HCT116 (cell line): ENCODE measurements around the gene ZDHHC14. TPM values are rescaled to one million over a fixed set of nuclear protein-coding genes. Genes with fewer than 3 reads are reported as not detected.

Experiments
- ATAC-seq: fragments of 200-7000 bp; cut with Tn5 transposase; 2 replicates; pipeline ENCODE4 v1.9.1; 2020; ENCODE audit warnings: mild to moderate bottlenecking, moderate library complexity
- BruUV-seq: library from RNA; stranded (reverse); fragments of 400-500 nt; replicated peaks from 2 replicates; lab custom pipeline; 2021; lab: Mats Ljungman, UMichigan
- CTCF ChIA-PET: fragments of 300-600 bp; sonication (Branson Sonifier 250); formaldehyde crosslinking; loops from one replicate; lab custom pipeline; 2021; ENCODE audit warnings: antibody characterized with exemption; lab: Charles Lee
- POLR2A ChIA-PET: fragments of 300-600, 350-600 bp; sonication (Branson Sonifier 250); formaldehyde crosslinking; loops from one replicate; lab custom pipeline; 2021; ENCODE audit warnings: antibody characterized with exemption; lab: Charles Lee
- RAD21 ChIA-PET, 2 experiments: fragments of 300-600 bp; sonication (Branson Sonifier 250); formaldehyde crosslinking; loops; one replicate each; lab custom pipeline; 2023; ENCODE audit warnings: low total read pairs in 2 of 2; ENCODE audit not compliant: uncharacterized antibody in 2 of 2, unreplicated experiment in 2 of 2, low non-redundant PET in 1 of 2; lab: Charles Lee
- DNase-seq: peaks from one replicate; pipeline ENCODE4 v3.0.0-alpha.2; 2010; ENCODE audit warnings: low read depth, low spot score
- H2AFZ ChIP-seq: fragments of 200-600 bp; shearing (Covaris generic), sonication (generic); 2 replicates; pipeline ENCODE4 v1.6.1; 2017; ENCODE audit warnings: low read depth, mixed run types, mixed read lengths, antibody characterized with exemption, low read length; ENCODE audit not compliant: poor library complexity, severe bottlenecking
- H3K27ac ChIP-seq: 2 replicates; pipeline ENCODE4 v1.5.1; 2012; ENCODE audit warnings: low read depth, low read length
- H3K27me3 ChIP-seq: fragments of 200-600 bp; sonication (generic); 2 replicates; pipeline ENCODE4 v1.6.1; 2016; ENCODE audit warnings: mixed run types, low read length, mixed read lengths; ENCODE audit not compliant: insufficient read depth
- H3K36me3 ChIP-seq, 2 experiments: fragments of 200-500 bp in 1 of 2; fragments of 200-600 bp in 1 of 2; sonication (Bioruptor generic) in 1 of 2; sonication (generic) in 1 of 2; 2 replicates each; pipeline versions ENCODE4 v1.5.1 to v1.6.1; 2014 to 2016; ENCODE audit warnings: low read length in 2 of 2, inconsistent platforms in 1 of 2, mixed read lengths in 1 of 2, mixed run types in 1 of 2; ENCODE audit not compliant: insufficient read depth in 2 of 2, control insufficient read depth in 1 of 2
- H3K4me1 ChIP-seq, 2 experiments: fragments of 200-600 bp in 1 of 2; sonication (generic) in 1 of 2; 2 replicates each; pipeline versions ENCODE4 v1.5.1 to v1.6.1; 2012 to 2017; ENCODE audit warnings: low read length in 2 of 2, inconsistent platforms in 1 of 2, mild to moderate bottlenecking in 1 of 2, mixed read lengths in 1 of 2, mixed run types in 1 of 2, moderate library complexity in 1 of 2; ENCODE audit not compliant: insufficient read depth in 2 of 2, control insufficient read depth in 1 of 2
- H3K4me2 ChIP-seq: fragments of 200-600 bp; sonication (generic); 2 replicates; pipeline ENCODE4 v1.6.1; 2017; ENCODE audit warnings: mixed run types, low read length, mixed read lengths
- H3K4me3 ChIP-seq, 2 experiments: fragments of 200-600 bp in 1 of 2; sonication (generic) in 1 of 2; replicated peaks in 1 of 2; 2 replicates each; pipeline ENCODE4 v1.5.1; 2011 to 2016; ENCODE audit warnings: low read length in 2 of 2, control low read depth in 1 of 2, low read depth in 1 of 2, mild to moderate bottlenecking in 1 of 2, mixed read lengths in 1 of 2, mixed run types in 1 of 2
- H3K79me2 ChIP-seq: fragments of 200-600 bp; sonication (generic); 2 replicates; pipeline ENCODE4 v1.6.1; 2017; ENCODE audit warnings: mild to moderate bottlenecking, mixed run types, low read length, moderate library complexity, mixed read lengths; ENCODE audit not compliant: insufficient read depth
- H3K9ac ChIP-seq: fragments of 200-600 bp; sonication (generic); 2 replicates; pipeline ENCODE4 v1.6.1; 2016; ENCODE audit warnings: low read length, mixed read lengths
- H3K9me2 ChIP-seq: fragments of 200-600 bp; sonication (generic), shearing (Covaris generic); 2 replicates; pipeline ENCODE4 v1.6.1; 2017; ENCODE audit warnings: mixed run types, mild to moderate bottlenecking, moderate library complexity; ENCODE audit not compliant: insufficient read depth
- H3K9me3 ChIP-seq, 2 experiments: fragments of 200-500 bp in 1 of 2; fragments of 200-600 bp in 1 of 2; sonication (Bioruptor generic) in 1 of 2; sonication (generic) in 1 of 2; 2 replicates each; pipeline ENCODE4 v1.6.1; 2014 to 2017; ENCODE audit warnings: low read length in 2 of 2, mixed read lengths in 2 of 2, inconsistent platforms in 1 of 2, low read depth in 1 of 2, mild to moderate bottlenecking in 1 of 2, mixed run types in 1 of 2, moderate library complexity in 1 of 2; ENCODE audit not compliant: control insufficient read depth in 1 of 2, insufficient read depth in 1 of 2
- H4K20me1 ChIP-seq: fragments of 200-600 bp; sonication (generic), shearing (Covaris generic); 2 replicates; pipeline ENCODE4 v1.6.1; 2017; ENCODE audit warnings: mixed run types, mild to moderate bottlenecking, moderate library complexity; ENCODE audit not compliant: insufficient read depth
- ELF1 ChIP-seq: IDR thresholded peaks from 2 replicates; pipeline ENCODE4 v1.6.1; 2012; ENCODE audit warnings: low read depth, borderline replicate concordance
- JUND ChIP-seq: IDR thresholded peaks from 2 replicates; pipeline ENCODE4 v1.6.1; 2012
- MAX ChIP-seq: IDR thresholded peaks from 2 replicates; pipeline ENCODE4 v1.6.1; 2012
- SIN3A ChIP-seq: IDR thresholded peaks from 2 replicates; pipeline ENCODE4 v1.6.1; 2012; ENCODE audit warnings: low read depth
- SRF ChIP-seq: IDR thresholded peaks from 2 replicates; pipeline ENCODE4 v1.6.1; 2012; ENCODE audit warnings: low read depth
- YY1 ChIP-seq: IDR thresholded peaks from 2 replicates; pipeline ENCODE4 v1.6.1; 2011; ENCODE audit warnings: low read length, low read depth, moderate library complexity, mild to moderate bottlenecking; ENCODE audit not compliant: insufficient replicate concordance; ENCODE audit errors: extremely low read depth
- ZFX ChIP-seq: fragments of 450-650 bp; IDR thresholded peaks from 2 replicates; pipeline ENCODE4 v1.6.1; 2017
- ZNF274 ChIP-seq: fragments of 200-500 bp; sonication (Bioruptor generic); IDR thresholded peaks from 2 replicates; pipeline ENCODE4 v1.6.1; 2014; ENCODE audit warnings: mild to moderate bottlenecking, low read depth, low read length, inconsistent platforms
- intact Hi-C: fragments of 100-400 bp; cut with micrococcal nuclease; formaldehyde crosslinking; loops from 2 replicates; pipeline ENCODE4 v1.10.0; 2022
- total RNA-seq: library from RNA; stranded (reverse); gene quantifications from one replicate; pipeline ENCODE4 v1.2.1, GENCODE V29; 2021; ENCODE audit not compliant: unreplicated experiment
- TF ChIP-seq, protein P1 (sequence below): IDR thresholded peaks from 2 replicates; pipeline ENCODE4 v1.6.1; 2012; ENCODE audit warnings: low read depth

Gene ZDHHC14
- total RNA-seq, 1 experiment from 2014 or later, result 5.3 TPM

DNA sequence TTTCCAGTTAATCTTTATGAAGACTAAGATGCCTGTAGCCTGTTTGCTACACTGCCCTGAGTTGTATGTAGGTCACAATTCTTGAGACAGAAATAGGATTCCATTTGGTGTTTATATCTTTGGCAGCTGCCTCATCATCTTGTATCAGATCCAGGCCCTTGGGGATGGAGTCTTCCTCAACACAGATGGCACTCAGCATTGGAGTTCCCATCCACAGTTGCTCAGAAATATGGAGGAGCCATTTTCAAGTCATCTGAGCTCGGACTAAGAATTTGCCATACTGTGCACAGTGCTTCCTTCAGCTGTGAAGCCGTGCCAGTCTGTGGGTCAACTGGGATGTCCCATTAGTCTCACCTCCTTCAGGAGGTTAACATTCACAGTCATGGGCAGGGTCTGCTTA is 156.6 kb downstream of the ZDHHC14 start:
- ATAC-seq (no peak), DNase-seq (no peak)
- BruUV-seq, result no TSS peak
- Histone ChIP-seq H3K79me2 (no peaks in the 10 kb centered on the region), H4K20me1 (no peaks in the 10 kb centered on the region), H2AFZ (no peak overlapping the region), H3K9me2 (no peaks in the 10 kb centered on the region), H3K9ac (no peak overlapping the region), H3K4me3 (no peak overlapping the region), H3K36me3 (no peaks in the 10 kb centered on the region), H3K9me3 (no peaks in the 10 kb centered on the region), H3K4me2 (no peak overlapping the region), H3K4me1 (peaks cover 11 to 31% of the 10 kb centered on the region in 2 experiments), H3K27me3 (no peaks in the 10 kb centered on the region), H3K27ac (no peak overlapping the region)
- intact Hi-C loops, result no loop called here
- ChIA-PET POLR2A (no interaction called here), RAD21 (no interaction called here), CTCF (no interaction called here)
- TF ChIP-seq JUND (no peak), YY1 (no peak), SRF (no peak), ELF1 (no peak), ZNF274 (no peak), MAX (no peak), SIN3A (no peak), ZFX (no peak)
- TF ChIP-seq, protein P1, sequence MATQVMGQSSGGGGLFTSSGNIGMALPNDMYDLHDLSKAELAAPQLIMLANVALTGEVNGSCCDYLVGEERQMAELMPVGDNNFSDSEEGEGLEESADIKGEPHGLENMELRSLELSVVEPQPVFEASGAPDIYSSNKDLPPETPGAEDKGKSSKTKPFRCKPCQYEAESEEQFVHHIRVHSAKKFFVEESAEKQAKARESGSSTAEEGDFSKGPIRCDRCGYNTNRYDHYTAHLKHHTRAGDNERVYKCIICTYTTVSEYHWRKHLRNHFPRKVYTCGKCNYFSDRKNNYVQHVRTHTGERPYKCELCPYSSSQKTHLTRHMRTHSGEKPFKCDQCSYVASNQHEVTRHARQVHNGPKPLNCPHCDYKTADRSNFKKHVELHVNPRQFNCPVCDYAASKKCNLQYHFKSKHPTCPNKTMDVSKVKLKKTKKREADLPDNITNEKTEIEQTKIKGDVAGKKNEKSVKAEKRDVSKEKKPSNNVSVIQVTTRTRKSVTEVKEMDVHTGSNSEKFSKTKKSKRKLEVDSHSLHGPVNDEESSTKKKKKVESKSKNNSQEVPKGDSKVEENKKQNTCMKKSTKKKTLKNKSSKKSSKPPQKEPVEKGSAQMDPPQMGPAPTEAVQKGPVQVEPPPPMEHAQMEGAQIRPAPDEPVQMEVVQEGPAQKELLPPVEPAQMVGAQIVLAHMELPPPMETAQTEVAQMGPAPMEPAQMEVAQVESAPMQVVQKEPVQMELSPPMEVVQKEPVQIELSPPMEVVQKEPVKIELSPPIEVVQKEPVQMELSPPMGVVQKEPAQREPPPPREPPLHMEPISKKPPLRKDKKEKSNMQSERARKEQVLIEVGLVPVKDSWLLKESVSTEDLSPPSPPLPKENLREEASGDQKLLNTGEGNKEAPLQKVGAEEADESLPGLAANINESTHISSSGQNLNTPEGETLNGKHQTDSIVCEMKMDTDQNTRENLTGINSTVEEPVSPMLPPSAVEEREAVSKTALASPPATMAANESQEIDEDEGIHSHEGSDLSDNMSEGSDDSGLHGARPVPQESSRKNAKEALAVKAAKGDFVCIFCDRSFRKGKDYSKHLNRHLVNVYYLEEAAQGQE, result no peak
